A549 (cell line): ENCODE results near the gene ST6GALNAC5. TPM values are rescaled to one million over a fixed set of nuclear protein-coding genes. Genes with fewer than 3 reads are reported as not detected.

Experiments
- ATAC-seq, 2 experiments: fragments of 200-7000 bp in 1 of 2; fragments of >200 bp in 1 of 2; cut with Nextera tagmentation in 1 of 2; cut with Tn5 transposase in 1 of 2; 3 replicates each; pipeline versions ENCODE4 v1.8.0 to v1.9.1; 2018 to 2020; ENCODE audit warnings: mild to moderate bottlenecking in 1 of 2, moderate library complexity in 1 of 2
- CTCF ChIA-PET: fragments of 300-600 bp; sonication (Branson Sonifier 250); formaldehyde crosslinking; extraction: SDS; loops from one replicate; lab custom pipeline; 2021; ENCODE audit warnings: antibody characterized with exemption, inconsistent platforms; lab: Yijun Ruan, JAX
- POLR2A ChIA-PET: fragments of 350-600 bp; formaldehyde crosslinking; extraction: SDS; loops from one replicate; lab custom pipeline; 2021; ENCODE audit warnings: antibody characterized with exemption, inconsistent platforms; lab: Yijun Ruan, JAX
- DNase-seq, 2 experiments: peaks; one replicate each; pipeline versions ENCODE4 v3.0.0 to v3.0.0-alpha.2; 2011 to 2016; ENCODE audit warnings: low read depth in 1 of 2, low spot score in 1 of 2
- FAIRE-seq: peaks from 2 replicates; lab custom pipeline; 2011; peaks lifted over from hg19 to GRCh38; lab: Jason Lieb, UNC
- H3K27ac ChIP-seq, 2 experiments: fragments of >200 bp; sonication (Bioruptor Twin); formaldehyde crosslinking; 3 replicates each; pipeline ENCODE4 v1.5.1; 2016 to 2017
- H3K4me1 ChIP-seq: fragments of >200 bp; sonication (Bioruptor Twin); formaldehyde crosslinking; 3 replicates; pipeline ENCODE4 v1.6.1; 2016
- H3K4me2 ChIP-seq: fragments of >200 bp; sonication (Bioruptor Twin); formaldehyde crosslinking; 3 replicates; pipeline ENCODE4 v1.6.1; 2016
- H3K4me3 ChIP-seq: fragments of >200 bp; sonication (Bioruptor Twin); formaldehyde crosslinking; 3 replicates; pipeline ENCODE4 v1.5.1; 2016
- H3K9me3 ChIP-seq: fragments of >200 bp; sonication (Bioruptor Twin); formaldehyde crosslinking; 3 replicates; pipeline ENCODE4 v1.6.1; 2016
- BHLHE40 ChIP-seq: IDR thresholded peaks from 2 replicates; pipeline ENCODE4 v1.6.1; 2012; ENCODE audit warnings: low read depth, low read length, inconsistent platforms
- CBX2 ChIP-seq: fragments of 200-600 bp; sonication (generic); IDR thresholded peaks from 2 replicates; pipeline ENCODE4 v1.6.1; 2016; ENCODE audit warnings: low read depth, mild to moderate bottlenecking, borderline replicate concordance
- CBX8 ChIP-seq: fragments of 200-600 bp; sonication (generic); IDR thresholded peaks from 2 replicates; pipeline ENCODE4 v1.6.1; 2016
- CHD2 ChIP-seq: fragments of 150-350 bp; IDR thresholded peaks from 2 replicates; pipeline ENCODE4 v1.6.1; 2014; ENCODE audit warnings: low read length; ENCODE audit not compliant: partially characterized antibody
- CTCF ChIP-seq: fragments of >200 bp; sonication (Bioruptor Twin); formaldehyde crosslinking; IDR thresholded peaks from 3 replicates; pipeline ENCODE4 v1.5.1; 2016
- EHF ChIP-seq: fragments of 250-450 bp; sonication (Bioruptor Pico); IDR thresholded peaks from 2 replicates; pipeline ENCODE4 v1.5.0; 2020; ENCODE audit warnings: mild to moderate bottlenecking
- ELK1 ChIP-seq: fragments of 150-350 bp; IDR thresholded peaks from 2 replicates; pipeline ENCODE4 v1.6.1; 2014; ENCODE audit warnings: low read depth, mild to moderate bottlenecking, low read length
- FOSL2 ChIP-seq, 2 experiments: fragments of 450-650 bp in 1 of 2; fragments of >200 bp in 1 of 2; sonication (Bioruptor Twin) in 1 of 2; formaldehyde crosslinking; IDR thresholded peaks; 2 replicates each; pipeline versions ENCODE4 v1.5.0 to v1.6.1; 2016 to 2020; ENCODE audit warnings: mild to moderate bottlenecking in 1 of 2, moderate library complexity in 1 of 2
- FOXS1 ChIP-seq: fragments of 250-450 bp; sonication (Bioruptor Pico); IDR thresholded peaks from 2 replicates; pipeline ENCODE4 v1.5.0; 2020; ENCODE audit warnings: mild to moderate bottlenecking, moderate library complexity
- GATA3 ChIP-seq: IDR thresholded peaks from 2 replicates; pipeline ENCODE4 v1.6.1; 2012; ENCODE audit warnings: borderline replicate concordance
- HDAC2 ChIP-seq: fragments of 200-600 bp; sonication (generic); IDR thresholded peaks from 2 replicates; pipeline ENCODE4 v1.6.1; 2016
- HMGXB4 ChIP-seq: fragments of 250-450 bp; sonication (Bioruptor Pico); IDR thresholded peaks from 2 replicates; pipeline ENCODE4 v1.5.0; 2021; ENCODE audit warnings: mild to moderate bottlenecking, moderate library complexity, borderline replicate concordance
- HOXA7 ChIP-seq: fragments of 250-450 bp; sonication (Bioruptor Pico); IDR thresholded peaks from 2 replicates; pipeline ENCODE4 v1.5.0; 2020; ENCODE audit warnings: mild to moderate bottlenecking, moderate library complexity
- HOXB13 ChIP-seq: fragments of 250-450 bp; sonication (Bioruptor Pico); IDR thresholded peaks from 2 replicates; pipeline ENCODE4 v1.5.0; 2020; ENCODE audit warnings: low read depth, mild to moderate bottlenecking, moderate library complexity
- HOXB5 ChIP-seq: fragments of 250-450 bp; sonication (Bioruptor Pico); IDR thresholded peaks from 2 replicates; pipeline ENCODE4 v1.5.0; 2020; ENCODE audit warnings: mild to moderate bottlenecking, moderate library complexity
- MAX ChIP-seq: IDR thresholded peaks from 2 replicates; pipeline ENCODE4 v1.6.1; 2012
- MYC ChIP-seq: IDR thresholded peaks from 2 replicates; pipeline ENCODE4 v1.6.1; 2012; ENCODE audit warnings: mild to moderate bottlenecking, inconsistent platforms, low read length, improper control_type of control experiment, borderline replicate concordance
- NFE2L2 ChIP-seq: fragments of 150-350 bp; conservative IDR thresholded peaks from 2 replicates; pipeline ENCODE4 v1.6.1; 2014; ENCODE audit warnings: low read length
- NPAS2 ChIP-seq: fragments of 250-450 bp; sonication (Bioruptor Pico); IDR thresholded peaks from 2 replicates; pipeline ENCODE4 v1.8.0; 2022; ENCODE audit warnings: mild to moderate bottlenecking, moderate library complexity, borderline replicate concordance
- PBX3 ChIP-seq: IDR thresholded peaks from 2 replicates; pipeline ENCODE4 v1.6.1; 2012
- PHF8 ChIP-seq: fragments of 200-600 bp; sonication (generic); IDR thresholded peaks from 2 replicates; pipeline ENCODE4 v1.6.1; 2016; ENCODE audit warnings: low read depth, mild to moderate bottlenecking, antibody characterized with exemption, moderate library complexity, borderline replicate concordance
- RAD21 ChIP-seq, 2 experiments: fragments of >200 bp in 1 of 2; sonication (Bioruptor Twin) in 1 of 2; formaldehyde crosslinking in 1 of 2; IDR thresholded peaks in 1 of 2; conservative IDR thresholded peaks in 1 of 2; 2 replicates in 1 of 2; 3 replicates in 1 of 2; pipeline ENCODE4 v1.6.1; 2012 to 2018; ENCODE audit warnings: inconsistent platforms in 1 of 2
- RCOR1 ChIP-seq: fragments of 150-350 bp; IDR thresholded peaks from 2 replicates; pipeline ENCODE4 v1.6.1; 2014; ENCODE audit warnings: antibody characterized with exemption, low read length, low read depth
- RFX5 ChIP-seq: fragments of 450-650 bp; IDR thresholded peaks from 2 replicates; pipeline ENCODE4 v1.7.1; 2014; ENCODE audit warnings: antibody characterized with exemption, mild to moderate bottlenecking, moderate library complexity
- USF2 ChIP-seq: fragments of 450-650 bp; IDR thresholded peaks from 2 replicates; pipeline ENCODE4 v1.6.1; 2014; ENCODE audit warnings: antibody characterized with exemption
- ZFP36 ChIP-seq: fragments of 450-650 bp; IDR thresholded peaks from 2 replicates; pipeline ENCODE4 v1.6.1; 2014; ENCODE audit warnings: borderline replicate concordance; ENCODE audit not compliant: partially characterized antibody
- ZNF302 ChIP-seq: fragments of 250-450 bp; sonication (Bioruptor Pico); IDR thresholded peaks from 2 replicates; pipeline ENCODE4 v1.9.0; 2021; ENCODE audit warnings: inconsistent platforms, mild to moderate bottlenecking, moderate library complexity
- ZSCAN20 ChIP-seq: fragments of 250-450 bp; sonication (Bioruptor Pico); IDR thresholded peaks from 2 replicates; pipeline ENCODE4 v1.8.0; 2022; ENCODE audit warnings: mild to moderate bottlenecking, moderate library complexity
- WGBS: methylation state at CpG from one replicate; pipeline ENCODE4 v1.1.6; 2017; ENCODE audit errors: missing lambda C conversion rate; 5-methylcytosine and 5-hydroxymethylcytosine counted together
- polyA plus RNA-seq, 4 experiments: library from polyadenylated mRNA; depleted of rRNA in 3 of 4; stranded (reverse); fragments of >200 nt; fragmentation: RNase III in 1 of 4; extraction: RNeasy Plus Mini Kit Qiagen cat#74134 plus additional on column Dnase treatment in 1 of 4; gene quantifications; 2 replicates in 3 of 4; 3 replicates in 1 of 4; pipeline ENCODE4 v1.2.3, GENCODE V29; 2011 to 2017

ST6GALNAC5 gene
- polyA plus RNA-seq, 2 of the 4 experiments (the other 2 are of a cell fraction) = not detected

GRCh38 chr1:77100875-77101274, 233.6 kb downstream of the ST6GALNAC5 start:
- 82% methylated on average over 1 of the region's 1 CpG for WGBS
- no peak overlapping the region for H3K4me2 ChIP-seq
- no peak overlapping the region for H3K27ac ChIP-seq
- no peak overlapping the region for H3K4me3 ChIP-seq
- no peak for ATAC-seq
- DNase-seq = no peak
- no peaks in the 10 kb centered on the region for H3K4me1 ChIP-seq
- no peaks in the 10 kb centered on the region for H3K9me3 ChIP-seq
- no peak for FAIRE-seq
- TF ChIP-seq MYC (no peak), ZSCAN20 (CRISPR knock-in tag) (no peak), HOXB13 (no peak), RCOR1 (no peak), USF2 (no peak), BHLHE40 (no peak), HMGXB4 (CRISPR knock-in tag) (no peak), PBX3 (no peak), HOXA7 (CRISPR knock-in tag) (no peak), NPAS2 (CRISPR knock-in tag) (no peak), FOXS1 (CRISPR knock-in tag) (no peak), NFE2L2 (no peak), ZNF302 (CRISPR knock-in tag) (no peak), GATA3 (no peak), RAD21 (conservative IDR thresholded peaks at IDR 0.05 in 1 of 2, IDR thresholded peaks at IDR 0.05 in 1 of 2) (no peak), CHD2 (no peak), CTCF (no peak)
- POLR2A ChIA-PET = no interaction called here
- CTCF ChIA-PET = no interaction called here

GRCh38 chr1:77103486-77103885, 236.2 kb downstream of the ST6GALNAC5 start:
- Histone ChIP-seq H3K9me3 (no peaks in the 10 kb centered on the region), H3K4me3 (no peak overlapping the region), H3K4me1 (no peaks in the 10 kb centered on the region), H3K4me2 (no peak overlapping the region), H3K27ac (no peak overlapping the region)
- ATAC-seq (no peak), DNase-seq (no peak), FAIRE-seq (no peak)
- WGBS = 71% methylated on average over 4 of the region's 4 CpGs
- POLR2A ChIA-PET = no interaction called here
- CTCF ChIA-PET = no interaction called here
- TF ChIP-seq HOXB5 (CRISPR knock-in tag) (no peak), RFX5 (no peak), MAX (no peak), ZFP36 (no peak), RCOR1 (no peak), ELK1 (no peak), PHF8 (no peak), HDAC2 (no peak), CBX2 (no peak), CBX8 (no peak), USF2 (no peak), FOSL2 (IDR thresholded peaks at IDR 0.05) (no peak), FOSL2 (CRISPR knock-in tag; IDR thresholded peaks at IDR 0.05) (no peak), HOXA7 (CRISPR knock-in tag) (no peak), NPAS2 (CRISPR knock-in tag) (no peak), EHF (CRISPR knock-in tag) (no peak)
